Small intestine (tissue), 7 donors: ENCODE measurements around the gene TBKBP1. TPM values are rescaled to one million over a fixed set of nuclear protein-coding genes. Genes with fewer than 3 reads are reported as not detected.
A peak's percentile ranks its signal among the peaks of the same experiment; 100 is the strongest.

Experiments used
- DNase-seq, 2 donors: peaks; one replicate each; pipeline versions ENCODE4 v3.0.0 to v3.0.0-alpha.2; 2013
- FAIRE-seq: peaks from 2 replicates; lab custom pipeline; 2012; peaks lifted over from hg19 to GRCh38; lab: Jason Lieb, UNC
- H3K27ac ChIP-seq, 3 donors: one replicate each; pipeline ENCODE4 v1.5.1; 2013; ENCODE audit warnings: low read length in 2 of 3, mild to moderate bottlenecking in 2 of 3, control low read depth in 1 of 3, inconsistent platforms in 1 of 3, low read depth in 1 of 3, moderate library complexity in 1 of 3
- H3K27me3 ChIP-seq, 3 donors: one replicate each; pipeline ENCODE4 v1.6.1; 2013; ENCODE audit warnings: low read length in 3 of 3, inconsistent platforms in 1 of 3; ENCODE audit not compliant: control insufficient read depth in 3 of 3, insufficient read depth in 3 of 3
- H3K36me3 ChIP-seq, 3 donors: one replicate each; pipeline ENCODE4 v1.6.1; 2013; ENCODE audit warnings: low read length in 3 of 3, inconsistent platforms in 1 of 3, low read depth in 1 of 3, mild to moderate bottlenecking in 1 of 3, moderate library complexity in 1 of 3; ENCODE audit not compliant: control insufficient read depth in 3 of 3, insufficient read depth in 2 of 3
- H3K4me1 ChIP-seq, 3 donors: one replicate each; pipeline ENCODE4 v1.6.1; 2013; ENCODE audit warnings: low read length in 2 of 3, inconsistent platforms in 1 of 3, low read depth in 1 of 3, mild to moderate bottlenecking in 1 of 3, moderate library complexity in 1 of 3; ENCODE audit not compliant: control insufficient read depth in 3 of 3, insufficient read depth in 2 of 3
- H3K4me3 ChIP-seq, 3 donors: one replicate each; pipeline ENCODE4 v1.5.1; 2013; ENCODE audit warnings: low read length in 3 of 3, control low read depth in 1 of 3, inconsistent platforms in 1 of 3, low read depth in 1 of 3, mild to moderate bottlenecking in 1 of 3, moderate library complexity in 1 of 3
- H3K9me3 ChIP-seq, 2 donors: one replicate each; pipeline ENCODE4 v1.6.1; 2013; ENCODE audit warnings: low read depth in 1 of 2, low read length in 1 of 2; ENCODE audit not compliant: control insufficient read depth in 2 of 2, insufficient read depth in 1 of 2
- WGBS, 3 donors: extraction: QIAGEN DNeasy Blood & Tissue Kit; methylation state at CpG; one replicate each; pipeline ENCODE4 v1.1.7; 2013; 5-methylcytosine and 5-hydroxymethylcytosine counted together
- polyA plus RNA-seq, 4 donors: library from polyadenylated mRNA; stranded (reverse) in 3 of 4; unstranded in 1 of 4; fragments of 200-250 nt in 3 of 4; fragments of 120-200 nt in 1 of 4; gene quantifications; one replicate each; pipeline versions ENCODE4 v1.2.1 to v1.2.3, GENCODE V29; 2013
- donor health status: healthy with polysubstance abuse.
- donor health status: control.
- donor health status: control.
- donor health status: Bipolar disorder and iron deficiency.
- donor health status: healthy.

The TBKBP1 gene
- polyA plus RNA-seq, 4 donors = 0.22 to 7.5 (median 4.5) TPM

DNA sequence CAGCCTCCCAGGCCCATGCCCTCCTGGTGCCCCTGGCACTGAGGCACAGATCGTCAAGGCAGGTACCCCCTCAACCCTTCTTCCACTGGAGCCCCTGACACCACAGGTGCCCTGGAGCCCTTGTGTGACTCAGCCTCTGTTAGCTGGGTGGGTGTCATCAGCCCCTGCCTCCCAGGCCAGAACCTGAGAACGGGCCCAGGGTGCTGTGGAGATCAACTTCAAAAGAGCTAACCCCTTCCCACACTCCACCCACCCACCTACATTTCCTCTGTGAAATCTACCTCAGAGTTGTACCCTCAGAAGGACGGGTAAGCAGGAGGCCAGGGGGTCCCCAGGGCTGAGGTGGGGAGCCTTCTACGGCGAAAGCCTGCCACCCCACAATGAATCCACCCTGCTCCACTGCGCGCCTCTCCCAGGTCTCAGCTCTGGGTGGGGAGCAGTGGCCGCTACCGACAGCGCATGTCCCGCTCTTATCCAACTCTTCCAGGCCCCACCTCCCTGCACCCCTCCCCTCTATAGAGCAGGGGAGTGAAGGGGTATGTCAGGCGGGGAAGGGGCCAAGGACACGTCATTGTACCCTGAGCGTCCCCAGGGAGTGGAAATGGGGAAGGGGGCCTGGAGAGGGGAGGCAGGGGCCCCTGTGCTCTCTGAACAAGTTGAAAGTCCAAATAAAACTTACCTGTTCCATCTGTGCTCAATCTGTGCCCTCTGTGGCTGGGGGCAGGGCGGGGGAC lies 17.6 kb downstream of the TBKBP1 start:
- Histone ChIP-seq H3K4me1 (peaks cover 0 to 3% (median 0%) of the 10 kb centered on the region in 3 donors), H3K4me3 (no peak overlapping the region), H3K27me3 (peaks cover 0 to 28% (median 0%) of the 10 kb centered on the region in 3 donors), H3K9me3 (no peaks in the 10 kb centered on the region), H3K27ac (no peak overlapping the region), H3K36me3 (peaks cover 0 to 24% (median 0%) of the 10 kb centered on the region in 3 donors)
- FAIRE-seq = no peak
- WGBS, 3 donors = 91 to 94% (median 94%) methylated on average over 15 of the region's 15 CpGs
- DNase-seq = no peak

DNA sequence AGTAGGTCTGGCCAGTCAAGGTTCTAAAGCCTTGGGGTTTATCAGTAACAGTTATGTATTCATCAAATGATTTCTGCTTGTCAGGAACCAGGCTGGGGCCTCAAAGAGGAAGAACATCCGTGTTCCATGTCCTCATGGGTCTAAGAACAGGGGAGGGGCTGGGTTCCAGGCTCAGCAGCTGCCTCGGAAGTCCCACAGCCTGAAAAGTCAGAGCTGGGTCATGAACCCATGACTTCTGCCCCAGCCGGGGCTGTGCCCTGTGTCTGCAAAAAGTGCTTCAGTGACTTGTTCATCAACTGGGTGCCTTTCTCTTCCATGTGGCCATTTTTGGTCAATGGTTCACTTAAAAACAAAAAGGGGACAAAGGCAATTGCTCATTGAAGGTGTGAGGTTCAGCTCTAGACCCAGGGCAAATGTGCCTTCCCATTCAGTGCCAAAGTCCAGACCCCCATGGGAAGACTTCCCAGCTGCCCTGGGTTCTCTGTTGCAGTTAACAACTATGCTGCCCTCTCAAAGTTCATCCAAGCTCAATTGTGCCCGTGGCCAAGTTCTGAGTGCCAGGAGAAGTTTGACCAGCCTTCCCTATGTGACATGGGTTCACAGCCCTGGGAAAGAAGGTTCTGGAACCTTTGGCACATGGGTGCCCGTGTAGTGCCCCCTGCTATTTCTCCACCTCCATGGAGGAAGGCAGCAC lies 18.5 kb downstream of the TBKBP1 start:
- Histone ChIP-seq H3K4me1 (peaks cover 0 to under 1% (median 0%) of the 10 kb centered on the region in 3 donors), H3K27me3 (peaks cover 0 to 27% (median 0%) of the 10 kb centered on the region in 3 donors), H3K9me3 (no peaks in the 10 kb centered on the region), H3K4me3 (no peak overlapping the region), H3K27ac (no peak overlapping the region), H3K36me3 (peaks cover 0 to 20% (median 0%) of the 10 kb centered on the region in 3 donors)
- FAIRE-seq = no peak
- DNase-seq = no peak
- 41 to 56% (median 41%) methylated on average over 5 of the region's 5 CpGs for WGBS, 3 donors

DNA sequence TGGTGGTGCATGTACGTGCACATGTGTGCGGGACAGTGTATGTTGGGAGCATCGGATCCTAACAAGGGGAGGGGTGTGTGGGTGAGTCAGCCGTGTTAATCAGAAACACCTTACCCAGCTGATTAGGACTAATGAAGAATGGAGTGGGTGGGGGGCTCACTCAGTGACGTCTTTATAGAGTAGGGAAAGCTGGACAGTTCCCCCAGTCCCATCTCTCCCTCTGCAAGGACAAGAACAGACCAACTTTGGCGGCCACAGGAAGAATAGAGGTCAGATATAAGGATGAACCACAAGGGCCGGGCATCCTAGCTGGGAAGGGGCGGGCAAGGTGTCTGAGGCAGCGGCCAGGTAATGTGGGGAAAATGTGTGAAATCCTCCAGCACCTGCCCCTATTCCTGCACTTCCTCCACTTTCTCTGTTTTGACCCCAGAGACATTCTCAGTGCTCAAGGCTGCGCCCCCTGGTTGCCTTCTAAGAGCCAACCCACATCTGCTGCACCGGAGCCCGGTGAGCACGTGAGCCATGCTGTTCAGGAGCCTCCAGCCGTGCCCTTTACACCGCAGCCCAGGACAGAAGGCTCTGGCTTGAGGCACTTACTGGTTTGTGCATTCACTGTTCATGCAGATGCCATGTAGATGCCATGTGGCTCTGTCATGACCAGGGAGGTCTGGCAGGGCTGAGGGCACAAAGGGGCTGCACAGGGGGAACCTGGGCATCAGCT lies 20.2 kb downstream of the TBKBP1 start:
- FAIRE-seq = no peak
- Histone ChIP-seq H3K4me1 (no peaks in the 10 kb centered on the region), H3K36me3 (peaks cover 0 to 17% (median 0%) of the 10 kb centered on the region in 3 donors), H3K27me3 (peaks cover 0 to 33% (median 0%) of the 10 kb centered on the region in 3 donors), H3K27ac (no peak overlapping the region), H3K9me3 (no peaks in the 10 kb centered on the region), H3K4me3 (no peak overlapping the region)
- WGBS, 3 donors = 26 to 45% (median 41%) methylated on average over 15 of the region's 15 CpGs
- DNase-seq = peak in 1 of 2 donors; percentile 30

DNA sequence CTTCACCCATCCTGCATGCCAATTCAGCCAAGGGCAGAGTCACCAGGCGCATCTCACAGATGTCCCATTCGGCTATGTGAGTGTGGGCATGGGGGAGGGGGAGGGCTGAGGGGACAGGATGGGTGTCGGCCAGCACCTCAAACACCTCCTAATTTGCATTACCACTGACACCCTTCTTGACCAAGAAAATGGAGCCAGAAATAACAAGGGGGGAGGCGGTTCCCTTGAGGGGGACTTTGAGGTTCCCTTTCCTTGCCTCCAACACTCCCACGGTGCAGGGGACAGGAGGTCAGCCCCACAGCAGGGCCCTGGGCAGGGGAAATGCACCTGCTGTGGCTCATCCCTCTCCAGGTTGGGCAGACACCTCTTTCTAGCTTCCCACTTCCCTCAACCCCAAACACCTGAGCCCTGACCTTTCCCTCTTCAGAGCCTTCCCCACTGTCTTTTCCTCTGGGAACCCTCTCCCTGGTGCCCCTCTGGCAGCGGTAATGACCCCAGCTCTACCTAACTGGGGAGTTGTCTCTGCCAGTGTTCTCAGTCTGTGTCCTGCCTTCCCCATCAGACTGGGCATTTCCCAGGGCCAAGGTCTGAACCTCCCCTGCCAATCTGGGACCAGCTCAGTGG lies 20.9 kb downstream of the TBKBP1 start:
- H3K36me3 ChIP-seq = peaks cover 0 to 17% (median 0%) of the 10 kb centered on the region in 3 donors
- H3K27ac ChIP-seq = no peak overlapping the region
- H3K9me3 ChIP-seq = no peaks in the 10 kb centered on the region
- H3K27me3 ChIP-seq = peaks cover 0 to 40% (median 1%) of the 10 kb centered on the region in 3 donors
- 65 to 68% (median 67%) methylated on average over 6 of the region's 6 CpGs for WGBS, 3 donors
- DNase-seq (no peak), FAIRE-seq (no peak)
- H3K4me1 ChIP-seq = no peaks in the 10 kb centered on the region
- H3K4me3 ChIP-seq = no peak overlapping the region

DNA sequence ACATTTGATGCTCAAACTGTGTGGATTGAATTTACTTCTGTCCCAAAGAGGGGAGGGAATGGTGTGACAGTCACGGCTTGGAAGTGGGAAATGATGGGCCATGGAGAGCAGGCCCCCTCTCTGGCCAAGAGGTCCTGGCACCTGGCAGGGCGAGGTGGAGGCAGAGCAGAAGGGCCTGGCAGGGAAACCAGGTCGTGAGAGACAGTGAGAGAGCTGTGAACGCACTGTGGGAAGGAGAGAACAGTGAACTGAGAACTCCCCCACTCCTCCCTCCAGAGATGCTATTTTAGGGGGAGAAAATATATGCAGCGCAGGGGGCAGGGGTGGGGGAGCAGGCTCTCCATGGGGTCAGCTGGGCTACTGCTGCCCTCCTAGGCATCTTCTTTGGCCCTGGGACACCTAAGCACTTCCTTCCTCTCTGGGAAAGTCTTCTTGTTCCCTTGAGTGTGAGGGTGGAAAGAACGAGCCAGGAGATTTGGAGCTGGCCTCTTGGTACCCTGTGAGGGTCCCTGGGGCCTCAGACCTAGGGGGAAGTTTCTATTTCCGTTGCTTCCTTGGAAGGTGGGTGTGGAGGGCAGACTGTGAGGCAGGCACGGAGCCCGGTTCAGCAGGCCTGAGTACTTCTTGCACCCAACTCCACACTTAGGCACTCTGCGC lies 21.8 kb downstream of the TBKBP1 start:
- Histone ChIP-seq H3K27me3 (peaks cover 0 to 49% (median 8%) of the 10 kb centered on the region in 3 donors), H3K4me1 (no peaks in the 10 kb centered on the region), H3K36me3 (peaks cover 0 to 9% (median 0%) of the 10 kb centered on the region in 3 donors), H3K27ac (no peak overlapping the region), H3K9me3 (peaks cover 0 to 3% of the 10 kb centered on the region in 2 donors), H3K4me3 (no peak overlapping the region)
- 73 to 77% (median 75%) methylated on average over 10 of the region's 10 CpGs for WGBS, 3 donors
- FAIRE-seq (no peak), DNase-seq (no peak)

DNA sequence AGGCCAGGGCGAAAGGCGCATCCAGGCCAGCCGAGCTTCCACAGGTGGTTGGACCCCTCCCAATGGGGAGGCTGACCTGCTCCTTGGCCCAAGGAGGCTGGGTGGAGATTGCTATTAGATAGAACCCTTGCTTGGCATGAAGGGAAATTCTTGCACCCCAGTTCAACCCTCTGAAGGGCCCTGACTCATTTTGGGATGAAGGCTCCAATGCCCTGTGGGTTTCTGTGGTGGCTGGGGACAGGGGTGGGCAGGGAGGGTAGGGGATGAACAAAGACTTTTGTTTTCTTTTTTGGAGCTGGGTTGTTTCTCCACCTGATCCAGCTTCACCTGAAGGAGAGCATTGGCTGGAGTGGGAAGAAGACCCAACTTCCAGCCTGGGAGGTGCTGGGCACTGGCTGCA lies 22.4 kb downstream of the TBKBP1 start:
- Histone ChIP-seq H3K9me3 (peaks cover 0 to 8% of the 10 kb centered on the region in 2 donors), H3K4me3 (no peak overlapping the region), H3K4me1 (no peaks in the 10 kb centered on the region), H3K36me3 (peaks cover 0 to 3% (median 0%) of the 10 kb centered on the region in 3 donors), H3K27ac (no peak overlapping the region), H3K27me3 (peaks cover 0 to 55% (median 8%) of the 10 kb centered on the region in 3 donors)
- WGBS, 3 donors = 85% methylated on average over 3 of the region's 3 CpGs
- DNase-seq (no peak), FAIRE-seq (no peak)

DNA sequence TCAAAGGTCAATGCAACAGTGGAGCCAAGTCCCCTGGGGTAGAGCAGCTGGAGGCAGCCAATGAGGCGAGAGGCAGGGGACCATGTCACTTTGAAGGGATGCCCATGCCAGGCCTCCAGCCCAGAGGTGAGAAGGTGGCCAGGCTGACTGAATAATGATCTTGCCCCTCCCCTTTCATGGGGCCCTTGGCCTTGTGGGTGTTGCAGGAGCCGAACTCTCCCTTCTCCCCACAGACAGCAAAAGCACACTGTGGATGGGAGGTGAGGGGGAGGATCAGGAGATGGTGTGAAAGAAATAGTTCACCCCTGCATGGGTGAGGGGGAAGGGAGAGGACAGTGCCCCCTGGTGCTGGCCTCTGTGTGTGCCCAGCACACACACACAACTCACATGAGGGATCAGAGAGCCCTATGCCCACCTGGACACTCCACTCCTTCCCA lies 23.3 kb downstream of the TBKBP1 start:
- no peaks in the 10 kb centered on the region for H3K4me1 ChIP-seq
- H3K36me3 ChIP-seq = no peaks in the 10 kb centered on the region
- WGBS, 3 donors = 51 to 56% (median 52%) methylated on average over 2 of the region's 2 CpGs
- no peak for FAIRE-seq
- H3K9me3 ChIP-seq = peaks cover 0 to 8% of the 10 kb centered on the region in 2 donors
- no peak overlapping the region for H3K27ac ChIP-seq
- H3K27me3 ChIP-seq = peaks cover 0 to 64% (median 14%) of the 10 kb centered on the region in 3 donors
- H3K4me3 ChIP-seq = no peak overlapping the region
- DNase-seq = no peak
